ENCODE data around the gene C5.
A peak's percentile ranks its signal among the peaks of the same experiment; 100 is the strongest.
"Not testable (repeated sequence)": the region's sequence is repeated elsewhere in the genome, so short reads cannot be mapped to it uniquely, and the experiment has no call there.

Gene C5

DNA sequence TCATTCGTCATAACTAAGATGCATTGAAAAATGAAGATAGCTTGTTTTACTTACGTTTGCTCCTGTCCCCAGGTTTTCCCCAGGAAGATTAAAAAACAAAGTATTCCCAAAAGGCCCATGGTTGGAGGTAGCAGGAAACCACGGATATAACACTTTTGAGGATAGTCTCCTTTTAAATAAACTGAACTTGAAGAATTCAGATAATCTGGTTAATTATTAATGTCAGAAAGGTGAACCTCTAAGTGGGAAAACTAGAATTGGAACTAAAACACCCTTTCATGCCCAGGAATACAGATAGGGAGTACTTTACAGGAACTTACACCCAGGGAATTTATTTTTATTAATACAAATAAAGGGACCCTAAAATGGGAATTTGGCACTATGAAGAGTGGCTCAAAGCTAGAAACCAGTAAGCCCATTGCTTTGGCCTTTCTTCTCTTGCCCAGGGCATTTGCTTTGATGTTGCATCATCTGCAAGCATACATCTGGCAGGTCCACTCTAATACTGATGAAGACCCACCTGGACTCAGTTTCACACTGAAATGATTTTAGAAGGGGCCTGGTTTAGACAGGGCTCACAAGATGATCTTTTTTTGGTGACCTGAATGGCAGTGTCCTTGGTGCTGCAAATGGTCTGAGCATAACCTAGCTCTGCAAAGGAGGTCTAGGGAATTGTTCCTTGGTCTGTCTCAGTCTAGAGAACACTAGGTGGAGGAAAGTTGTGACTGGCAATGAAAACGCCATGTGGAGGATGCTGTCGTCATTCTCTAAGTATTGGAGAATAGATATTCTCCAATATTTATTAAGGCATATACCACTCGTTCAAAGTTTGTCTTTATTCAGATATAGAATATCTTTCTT, at the start of gene C5:
Gene C5, minus strand, starts transcription at position 148 of the 861 bp plus-strand sequence. Its CDS starts 29 bp downstream, at position 119.
- DNase-seq (ENCODE audit: low spot score): no peak

DNA sequence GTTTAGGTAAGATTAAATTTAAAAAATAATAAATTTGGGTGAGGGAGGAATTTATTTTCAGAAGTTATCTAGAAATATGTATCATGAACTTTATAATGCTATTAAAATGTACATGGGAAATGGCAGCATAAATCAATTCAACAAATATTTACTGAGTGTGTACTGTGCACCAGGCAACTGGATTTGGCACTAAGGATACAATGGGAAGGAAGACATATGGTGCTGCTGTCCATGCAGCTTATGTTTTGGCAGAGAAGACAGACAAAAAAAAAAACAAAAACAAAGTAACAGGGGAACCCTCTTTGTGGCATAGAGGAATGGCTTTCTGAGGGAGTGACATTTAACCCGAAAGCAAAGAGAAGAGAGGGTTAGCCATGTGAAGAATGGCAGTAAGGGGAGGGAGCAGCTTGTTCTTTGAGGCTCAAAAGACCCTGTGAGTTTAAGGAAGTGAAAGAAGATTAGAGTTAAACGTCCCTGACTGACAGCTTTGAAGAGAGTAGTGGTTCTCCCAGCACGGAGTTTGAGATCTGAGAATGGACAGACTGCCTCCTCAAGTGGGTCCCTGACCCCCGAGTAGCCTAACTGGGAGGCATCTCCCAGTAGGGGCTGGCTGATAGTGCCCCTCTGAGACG, 48.6 kb upstream of the C5 start:
- peak; percentile 15 for DNase-seq (ENCODE audit: low spot score)

DNA sequence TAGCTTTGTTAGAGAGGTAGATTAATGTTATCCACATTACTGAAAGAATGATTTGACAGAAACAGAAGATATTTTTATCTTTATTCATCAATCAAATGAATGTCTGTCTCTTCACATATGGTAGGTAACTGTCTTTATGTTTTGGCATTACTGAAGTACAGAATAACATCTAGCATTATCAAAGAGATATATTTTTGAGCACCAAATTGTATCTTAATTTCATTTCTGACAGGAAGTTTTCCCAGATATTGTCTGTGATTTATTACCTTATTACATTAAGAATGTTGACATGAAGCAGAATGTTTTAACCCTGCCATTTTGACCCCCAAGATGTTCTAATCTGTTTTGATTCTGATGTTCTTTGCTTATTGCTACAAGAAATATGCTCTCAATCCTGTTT, 45.0 kb upstream of the C5 start:
- DNase-seq (ENCODE audit: low spot score): no peak

DNA sequence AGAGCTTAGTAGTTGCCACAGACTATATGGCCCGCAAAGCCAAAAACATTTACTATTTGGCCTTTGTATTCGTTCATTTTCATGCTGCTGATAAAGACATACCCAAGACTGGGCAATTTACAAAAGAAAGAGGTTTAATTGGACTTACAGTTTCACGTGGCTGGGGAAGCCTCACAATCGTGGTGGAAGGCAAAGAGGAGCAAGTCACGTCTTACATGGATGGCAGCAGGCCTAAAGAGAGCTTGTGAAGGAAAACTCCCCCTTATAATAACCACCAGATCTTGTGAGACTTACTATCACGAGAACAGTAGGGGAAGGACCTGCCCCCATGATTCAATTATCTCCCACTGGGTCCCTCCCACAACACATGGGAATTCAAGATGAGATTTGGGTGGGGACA, 40.7 kb upstream of the C5 start:
- not testable (repeated sequence) for DNase-seq (ENCODE audit: low spot score)

DNA sequence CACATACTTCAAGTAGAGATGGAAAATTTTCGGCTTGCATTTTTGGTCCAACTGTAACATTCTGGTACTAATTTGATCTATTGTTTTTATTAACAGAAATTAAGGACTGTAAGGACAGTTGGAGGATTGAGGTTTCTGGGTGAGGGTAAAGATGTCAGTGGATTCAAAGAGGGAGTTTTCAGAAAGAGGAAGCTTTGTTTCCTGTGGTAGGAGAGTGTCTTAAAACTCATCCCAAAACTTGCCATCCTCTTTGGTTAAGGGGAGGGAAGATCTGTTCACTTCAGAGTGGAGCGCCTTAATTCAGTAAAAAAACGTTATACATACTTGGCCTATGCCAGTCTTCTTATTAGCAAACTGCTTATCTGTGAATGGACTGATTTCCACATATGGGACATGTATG, 38.5 kb upstream of the C5 start:
- no peak for DNase-seq (ENCODE audit: low spot score)

DNA sequence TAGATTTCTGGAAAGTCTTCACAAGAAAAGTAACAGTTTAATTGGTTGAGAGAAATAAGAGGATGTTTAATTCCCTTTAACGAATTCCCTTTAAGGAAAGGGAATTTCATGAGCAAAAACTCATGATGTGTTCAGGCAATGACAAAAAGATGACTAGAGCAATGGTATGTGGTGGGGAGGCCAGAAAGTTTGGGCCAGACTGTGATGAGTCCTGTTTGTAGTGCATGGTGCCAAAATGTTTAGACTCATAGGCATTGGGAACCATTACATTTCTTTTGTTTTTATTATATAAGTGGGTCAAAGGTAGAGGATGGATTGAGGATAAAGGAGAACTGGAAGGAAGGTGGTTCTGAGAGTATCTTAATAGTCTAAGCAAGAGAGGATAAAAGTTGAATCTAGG, 35.6 kb upstream of the C5 start:
- no peak for DNase-seq (ENCODE audit: low spot score)

DNA sequence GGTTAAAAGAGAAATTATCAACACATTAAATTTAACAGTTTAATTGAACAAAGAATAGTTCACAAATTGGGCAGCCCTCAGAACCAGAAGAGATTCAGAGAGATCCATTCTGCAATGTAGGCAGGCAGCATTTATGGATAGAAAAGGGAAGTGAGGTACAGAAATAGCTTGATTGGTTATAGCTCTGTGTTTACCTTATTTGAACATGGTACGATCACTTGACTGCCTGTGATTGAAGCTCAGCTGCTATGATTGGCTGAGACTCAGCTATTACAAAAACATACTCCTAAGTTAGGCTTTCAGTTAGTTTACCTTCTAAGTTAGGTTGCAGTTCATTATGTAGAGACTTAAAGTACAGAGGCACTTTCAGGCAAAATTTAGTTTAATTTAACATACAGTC, 32.0 kb upstream of the C5 start:
- DNase-seq (ENCODE audit: low spot score): no peak

DNA sequence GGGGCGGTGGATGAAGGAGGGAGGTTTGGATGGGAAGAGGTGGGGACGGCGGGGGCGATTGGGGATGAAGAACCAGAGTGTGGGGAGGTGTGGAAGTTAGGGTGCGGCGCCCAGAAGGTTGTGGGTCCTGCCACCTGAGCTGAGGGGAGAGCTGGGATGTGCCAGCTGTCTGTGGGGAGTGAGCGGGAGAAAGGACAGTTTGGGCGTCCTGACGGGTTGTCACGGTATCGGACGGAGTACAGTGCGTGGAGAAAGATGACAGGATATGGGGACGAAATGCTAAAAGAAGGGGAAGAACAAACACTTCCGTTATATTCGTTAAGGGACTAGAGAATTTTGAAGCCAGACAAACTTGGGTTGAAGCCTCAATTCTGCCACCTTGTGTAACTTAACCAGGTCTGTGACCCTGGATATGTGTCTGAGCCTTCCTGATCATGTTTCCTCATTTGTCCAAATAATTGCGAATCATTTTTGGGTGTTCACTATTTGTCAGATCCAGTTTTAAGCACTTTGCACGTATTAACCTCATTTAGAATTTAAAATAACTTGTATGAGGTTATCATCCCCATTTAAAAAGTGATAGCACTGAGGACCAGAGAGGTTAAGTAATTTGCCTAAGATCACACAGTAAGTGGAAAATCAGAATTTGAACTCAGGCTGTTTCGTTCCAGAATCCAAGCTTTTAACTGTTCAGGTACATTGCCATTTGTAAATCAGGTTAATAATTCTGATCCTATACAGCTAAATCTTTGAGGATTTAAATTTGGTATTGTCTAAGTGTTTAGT, 25.4 kb upstream of the C5 start:
- peak; percentile 51 for DNase-seq (ENCODE audit: low spot score)

DNA sequence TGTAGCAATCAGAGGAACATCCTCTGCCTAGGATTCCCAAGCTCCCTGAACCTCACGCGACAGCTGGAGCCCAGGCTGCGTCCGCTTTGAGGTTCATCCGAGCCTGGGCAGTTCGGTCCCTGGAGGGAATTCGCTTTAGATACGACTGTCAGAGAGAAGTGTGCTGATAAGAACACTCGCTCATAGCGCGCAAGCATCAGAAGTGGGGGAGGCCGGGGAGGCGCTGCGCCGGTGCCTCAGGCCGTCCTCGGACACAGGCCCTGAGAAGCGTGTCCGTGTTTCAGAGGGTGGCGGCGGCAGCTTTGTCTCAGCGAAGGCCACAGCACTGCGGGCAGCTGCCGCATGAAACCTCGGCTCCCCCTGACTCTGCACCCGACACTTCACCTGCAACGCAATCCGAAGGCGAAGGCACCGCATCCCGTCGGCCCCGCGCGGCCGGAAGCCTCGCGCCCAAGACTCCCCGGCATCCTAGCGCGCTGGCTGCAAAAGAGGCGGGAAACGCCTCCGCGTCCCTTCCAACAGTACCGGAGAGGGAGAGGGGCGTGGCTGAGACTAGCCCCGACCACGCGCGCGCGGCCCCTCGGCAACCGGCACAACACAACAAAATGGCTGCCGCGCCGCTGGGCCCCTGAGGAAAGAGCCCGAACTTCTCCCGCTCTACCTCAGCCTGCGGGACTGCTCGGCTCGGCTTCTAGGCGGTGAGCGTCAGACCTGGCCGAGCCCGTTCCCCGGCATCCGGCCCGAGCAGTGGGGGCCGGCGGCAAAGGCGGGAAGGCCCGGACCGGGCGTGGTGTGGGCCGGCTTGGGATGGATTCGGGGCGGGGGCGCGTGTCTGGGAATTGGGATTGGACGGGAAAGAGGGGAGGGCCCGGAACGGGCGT, 24.5 kb upstream of the C5 start, which contains the start of gene CNTRL:
Gene CNTRL, plus strand, starts transcription at position 586 of the 881 bp plus-strand sequence. CDS start 13,372 bp downstream, outside the sequence.
- peak; percentile 74 for DNase-seq (ENCODE audit: low spot score)

DNA sequence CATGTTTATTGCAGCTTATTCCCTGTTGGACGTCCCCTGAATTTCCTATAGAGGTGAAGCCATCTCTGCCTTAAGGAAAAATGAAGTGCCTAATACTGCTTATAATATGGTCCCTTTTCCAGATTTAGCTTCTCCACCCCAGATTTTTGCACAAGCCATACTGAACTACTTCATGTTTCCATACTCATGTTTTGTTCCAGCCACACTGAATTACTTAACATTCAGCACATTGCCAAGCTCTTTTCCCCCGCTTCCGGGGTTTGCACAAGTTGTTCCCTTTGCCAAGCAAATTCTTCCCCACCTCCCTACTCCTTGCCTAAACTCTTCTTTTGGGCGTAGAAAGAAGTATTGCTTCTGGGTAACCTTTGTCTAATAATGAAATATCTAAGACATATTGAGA, 23.0 kb upstream of the C5 start:
- DNase-seq (ENCODE audit: low spot score): no peak

DNA sequence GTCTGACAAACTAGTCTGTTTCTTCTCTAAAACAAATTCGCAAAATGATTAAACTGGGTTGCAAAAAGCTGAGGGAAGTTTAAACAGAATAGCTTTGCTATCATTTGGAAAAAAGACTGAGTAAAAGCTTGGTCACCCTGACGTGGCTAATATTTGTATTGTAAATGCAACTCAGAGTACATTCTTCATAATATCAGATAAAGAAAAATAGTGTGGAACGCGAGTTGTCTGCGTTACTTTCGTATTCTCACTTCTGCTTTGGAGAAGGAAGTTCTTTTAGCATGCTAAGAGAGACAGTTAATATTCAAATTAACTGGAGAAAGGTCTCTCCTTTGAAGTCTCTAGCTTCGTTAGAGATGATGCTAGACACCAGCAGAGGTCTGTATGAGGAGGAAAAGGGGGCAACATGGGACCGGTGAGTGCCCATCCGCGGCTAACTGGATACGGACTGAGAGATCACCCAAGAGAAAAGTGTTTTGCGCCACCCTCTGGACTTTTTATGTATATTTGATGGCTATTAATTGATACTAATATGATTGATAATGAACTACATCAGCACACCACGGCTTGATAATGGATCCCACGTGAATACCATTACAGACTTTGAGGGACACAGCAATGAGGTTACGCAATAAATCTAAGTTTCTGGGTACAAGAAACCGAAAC, 21.8 kb upstream of the C5 start:
- DNase-seq (ENCODE audit: low spot score): peak; percentile 29

DNA sequence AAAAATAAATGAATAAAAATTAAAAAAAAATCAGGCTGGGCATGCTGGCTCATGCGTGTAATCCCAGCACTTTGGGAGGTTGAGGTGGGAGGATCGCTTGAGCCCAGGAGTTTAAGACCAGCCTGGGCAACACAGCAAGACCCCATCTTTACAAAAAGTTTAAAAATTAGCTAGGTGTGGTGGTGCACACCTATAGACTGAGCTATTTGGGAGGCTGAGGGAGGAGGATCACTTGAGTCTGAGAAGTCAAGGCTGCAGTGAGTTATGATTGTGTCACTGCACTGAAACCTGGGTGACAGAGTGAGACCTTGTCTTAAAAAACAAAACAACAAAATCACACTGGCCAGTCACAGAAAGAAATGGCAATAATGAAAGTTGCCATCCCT, 21.3 kb upstream of the C5 start:
- no peak for DNase-seq (ENCODE audit: low spot score)

DNA sequence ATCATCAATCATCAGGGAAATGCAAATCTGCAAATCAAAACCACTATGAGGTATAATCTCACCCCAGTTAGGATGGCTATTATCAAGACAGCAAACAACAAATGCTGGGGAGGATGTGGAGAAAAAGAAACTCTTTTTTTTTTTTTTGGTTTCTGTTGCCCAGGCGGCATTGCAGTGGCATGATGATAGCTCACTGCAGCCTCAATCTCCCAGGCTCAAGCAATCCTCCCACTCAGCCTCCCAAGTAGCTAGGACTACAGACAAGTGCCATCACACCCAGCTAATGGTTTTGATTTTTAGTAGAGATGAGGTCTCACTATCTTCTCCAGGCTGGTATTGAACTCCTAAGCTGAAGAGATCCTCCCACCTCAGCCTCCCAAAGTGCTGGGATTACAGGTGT, 19.3 kb upstream of the C5 start:
- no peak for DNase-seq (ENCODE audit: low spot score)

DNA sequence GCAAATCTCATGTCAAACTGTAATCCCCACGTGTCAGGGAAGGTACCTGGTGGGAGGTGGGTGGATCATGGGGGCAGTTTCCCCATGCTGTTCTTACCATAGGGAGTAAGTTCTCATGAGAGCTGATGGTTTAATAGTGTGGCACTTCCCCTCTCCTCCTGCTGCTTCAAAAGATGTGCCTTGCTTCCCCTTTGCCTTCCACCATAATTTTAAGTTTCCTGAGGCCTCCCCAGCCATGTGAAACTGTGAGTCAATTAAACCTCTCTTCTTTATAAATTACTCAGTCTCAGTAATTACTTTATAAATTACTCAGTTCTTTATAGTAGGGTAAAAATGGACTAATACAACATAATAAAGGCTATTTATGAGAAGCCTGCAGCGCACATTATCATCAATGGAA, 17.6 kb upstream of the C5 start:
- DNase-seq (ENCODE audit: low spot score): no peak

DNA sequence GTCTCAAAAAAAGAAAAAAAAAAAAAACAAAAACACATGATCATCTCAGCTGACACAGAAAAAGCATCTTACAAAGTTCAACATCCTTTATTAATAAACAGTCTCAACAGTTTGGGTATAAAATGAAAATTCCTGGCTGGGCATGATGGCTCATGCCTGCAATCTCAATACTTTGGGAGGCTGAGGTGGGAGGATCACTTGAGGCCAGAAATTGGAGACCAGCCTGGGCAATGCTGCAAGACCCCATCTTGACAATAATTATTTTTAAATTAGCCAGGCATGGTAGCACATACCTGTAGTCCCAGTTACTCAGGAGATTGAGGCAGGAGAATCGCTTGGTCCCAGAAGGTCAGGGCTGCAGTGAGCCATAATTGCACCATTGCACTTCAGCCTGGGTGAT, 16.8 kb upstream of the C5 start:
- no peak for DNase-seq (ENCODE audit: low spot score)

DNA sequence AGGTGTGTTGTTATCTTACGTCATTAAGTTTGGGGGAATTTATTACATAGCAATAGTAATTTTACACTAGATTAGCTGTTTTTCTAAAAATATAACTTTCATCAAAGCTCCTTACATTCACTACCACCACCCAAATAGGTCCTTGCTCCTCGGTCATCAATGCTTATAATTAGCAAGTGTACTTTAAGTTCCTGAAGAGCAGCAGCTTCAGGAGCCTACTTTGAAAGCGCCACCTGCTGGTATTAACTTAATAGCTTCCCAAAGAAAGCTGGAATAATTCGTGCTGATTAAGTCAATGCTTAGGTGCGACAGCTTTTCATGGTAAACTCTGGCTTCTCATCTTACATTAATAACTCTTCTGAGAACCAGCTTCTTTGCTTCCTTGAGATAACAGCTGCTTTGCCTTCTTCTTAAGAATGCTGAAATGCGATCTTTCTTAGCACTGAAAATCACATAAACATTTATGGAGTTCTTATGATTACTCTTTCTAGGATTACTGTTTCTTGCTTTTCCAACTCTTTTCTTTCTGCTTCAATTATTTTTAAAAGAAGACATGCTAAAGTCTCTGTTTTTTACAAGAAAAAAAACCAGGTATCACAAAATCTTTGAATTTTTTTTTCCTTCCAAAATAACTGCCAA, 10.0 kb upstream of the C5 start:
- DNase-seq (ENCODE audit: low spot score): peak; percentile 67

DNA sequence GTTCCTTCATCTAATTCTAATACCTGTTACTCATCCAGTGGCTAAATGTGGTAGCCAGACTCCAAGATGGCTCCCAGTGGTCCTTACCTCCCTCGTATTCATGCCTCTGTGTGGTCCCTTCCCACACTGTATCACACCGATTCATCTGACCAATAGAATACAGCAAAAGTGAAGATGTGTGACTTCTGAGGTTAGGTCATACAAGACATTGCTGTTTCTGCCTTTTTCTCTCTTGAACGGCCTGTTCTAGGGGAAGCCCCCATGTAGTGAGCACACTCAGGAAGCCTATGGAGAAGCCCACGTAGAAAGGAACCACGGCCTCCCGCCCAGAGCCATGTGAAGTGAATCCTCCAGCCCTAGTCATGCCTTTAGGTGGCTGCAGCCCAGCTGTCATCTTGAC, 9.4 kb upstream of the C5 start:
- no peak for DNase-seq (ENCODE audit: low spot score)

DNA sequence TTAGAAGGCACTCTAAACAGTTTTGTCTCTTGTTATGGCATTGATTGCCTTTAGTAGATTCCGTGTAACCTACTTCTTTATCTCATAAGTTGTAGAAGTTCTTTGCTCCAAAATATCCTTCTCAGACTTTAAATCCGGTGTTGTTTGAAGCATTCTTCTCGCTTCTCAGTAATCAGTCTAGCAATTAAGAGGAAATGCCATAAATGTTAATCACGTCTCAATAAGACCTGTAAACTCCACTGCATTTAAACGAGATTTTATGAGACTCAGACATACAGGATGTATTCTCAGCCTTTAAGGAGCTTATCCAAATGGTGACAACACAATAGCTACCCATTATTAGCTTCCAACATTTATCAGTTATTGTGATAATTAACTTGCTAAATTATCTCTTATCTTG, 7.7 kb upstream of the C5 start:
- no peak for DNase-seq (ENCODE audit: low spot score)

DNA sequence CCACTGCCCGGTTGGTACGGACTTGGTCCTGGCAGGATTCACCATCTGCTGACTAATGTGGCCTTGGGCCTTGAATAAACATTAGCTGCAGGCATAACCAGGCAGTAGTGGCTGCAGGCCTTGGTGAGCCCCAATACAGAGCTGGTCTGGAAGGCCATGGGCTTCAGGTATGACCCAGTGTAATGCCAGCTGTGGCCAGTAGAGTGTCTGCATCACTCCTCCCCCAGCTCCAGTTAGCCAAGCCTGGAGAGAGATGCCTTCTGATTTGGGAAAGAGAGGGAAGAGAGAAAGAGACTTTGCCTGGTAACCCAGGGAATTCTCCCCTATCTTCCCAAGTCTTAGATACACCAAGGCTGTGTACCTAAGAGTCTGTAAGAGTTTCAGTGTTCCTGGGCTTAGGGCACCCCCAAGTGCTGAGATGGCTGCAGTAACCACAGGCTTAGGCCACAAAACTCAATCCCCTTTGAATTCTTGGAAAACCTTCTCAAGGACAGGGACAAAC, 5.6 kb upstream of the C5 start:
- no peak for DNase-seq (ENCODE audit: low spot score)

DNA sequence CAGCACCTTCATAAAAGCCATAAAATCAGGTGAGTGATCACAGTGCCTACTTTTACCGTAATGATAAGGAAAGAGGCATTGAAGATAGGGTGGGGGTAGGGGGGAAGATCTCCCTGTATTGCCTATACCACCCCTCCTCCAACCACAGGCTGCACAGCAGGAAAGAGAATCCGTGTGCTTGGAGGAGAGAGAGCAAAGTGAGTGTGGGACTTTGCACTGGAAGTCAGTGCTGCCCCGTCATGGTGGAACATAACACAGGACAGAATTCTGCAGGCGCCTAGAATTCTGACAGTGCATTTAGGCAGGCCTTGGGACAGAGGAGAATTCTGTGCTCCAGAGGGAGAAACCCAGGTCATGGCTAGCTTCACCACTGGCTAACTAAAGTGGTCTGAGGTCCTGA, 3.5 kb upstream of the C5 start:
- no peak for DNase-seq (ENCODE audit: low spot score)

DNA sequence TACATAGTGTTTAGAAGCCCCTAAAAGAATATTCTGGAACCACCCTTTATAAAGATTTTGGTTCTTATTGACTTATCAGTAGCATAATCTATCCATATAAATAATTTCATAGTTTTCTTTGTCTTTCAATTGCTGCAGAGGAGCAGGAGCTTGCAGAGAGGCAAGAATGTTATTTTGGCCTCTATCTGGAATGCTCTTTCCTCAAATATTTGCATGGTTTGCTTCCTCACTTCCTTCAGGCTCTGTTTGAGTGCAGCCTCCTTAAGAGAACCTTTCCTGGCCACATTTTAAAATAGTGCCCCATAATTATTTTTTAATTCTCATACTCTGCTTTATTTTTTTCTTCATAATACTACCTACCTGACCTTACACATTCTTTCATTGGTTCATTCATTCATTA, 1.5 kb downstream of the C5 start:
- DNase-seq (ENCODE audit: low spot score): no peak
